ENCODE data around the gene SDHAF4.

The SDHAF4 gene

DNA sequence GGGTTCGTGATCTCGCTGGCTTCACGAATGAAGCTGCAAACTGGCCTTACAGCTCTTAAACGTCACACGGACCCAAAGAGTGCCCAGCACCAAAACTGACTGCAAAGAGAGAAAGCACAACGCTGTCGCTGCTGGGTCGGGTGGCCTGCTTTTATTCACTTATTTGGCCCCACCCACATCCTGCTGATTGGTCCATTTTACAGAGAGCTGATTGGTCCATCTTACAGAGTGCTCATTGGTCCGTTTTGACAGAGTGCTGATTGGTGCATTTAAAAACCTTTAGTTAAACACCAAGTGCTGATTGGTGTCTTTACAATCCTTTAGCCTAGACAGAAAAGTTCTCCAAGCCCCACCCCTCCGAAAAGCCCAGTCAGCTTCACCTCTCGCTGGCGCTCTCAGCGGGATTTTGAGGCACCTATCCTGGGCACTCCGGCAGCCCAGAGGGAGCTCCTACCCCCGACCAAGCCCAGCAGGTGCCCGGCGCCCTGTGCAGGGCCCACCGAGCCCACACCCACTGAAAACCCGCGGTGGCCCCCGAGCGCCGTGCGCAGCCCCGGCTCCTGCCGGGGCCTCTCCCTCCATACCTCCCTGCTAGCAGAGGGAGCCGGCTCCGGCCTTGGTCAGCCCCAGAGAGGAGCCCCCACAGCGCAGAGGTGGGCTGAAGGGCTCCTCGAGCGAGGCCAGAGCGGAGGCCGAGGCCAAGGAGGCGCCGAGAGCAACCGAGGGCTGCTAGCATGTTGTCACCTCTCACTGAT, 60.9 kb downstream of the SDHAF4 start:
- H3K27ac ChIP-seq (ENCODE audit: low read length), result no peak overlapping the region
- no peaks in the 10 kb centered on the region for H3K4me1 ChIP-seq (ENCODE audit: control insufficient read depth in 1 of 2, insufficient read depth in 2 of 2, low read length in 2 of 2)
- no peaks in the 10 kb centered on the region for H3K27me3 ChIP-seq (ENCODE audit: low read depth, low read length)
- H3K9me3 ChIP-seq (ENCODE audit: control insufficient read depth in 1 of 2, low read length in 2 of 2), result no peaks in the 10 kb centered on the region
- H3K4me3 ChIP-seq (ENCODE audit: low read depth in 1 of 2, low read length in 2 of 2), result no peak overlapping the region
- no peaks in the 10 kb centered on the region for H3K36me3 ChIP-seq (ENCODE audit: control insufficient read depth in 1 of 2, insufficient read depth in 2 of 2, low read length in 2 of 2)

DNA sequence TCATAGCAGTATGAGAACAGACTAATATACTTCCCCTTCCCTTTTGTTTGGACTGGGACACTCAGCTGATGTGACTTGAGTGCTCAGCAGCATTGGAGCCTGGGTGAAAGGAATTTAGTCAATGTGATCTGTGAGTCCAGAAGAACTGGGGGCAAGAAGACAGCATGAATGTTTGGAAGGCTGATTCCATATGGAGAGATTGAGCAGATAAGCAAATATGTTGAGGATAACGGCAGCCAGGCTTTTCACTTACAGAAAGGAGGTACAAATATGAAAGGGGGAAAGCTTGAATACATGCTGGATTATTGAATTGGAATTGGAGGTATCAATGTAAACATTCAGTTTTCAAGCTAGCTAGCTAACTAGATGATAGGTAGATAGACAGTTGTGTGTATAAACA, 63.2 kb downstream of the SDHAF4 start:
- H3K27ac ChIP-seq (ENCODE audit: low read length), result no peak overlapping the region
- no peaks in the 10 kb centered on the region for H3K4me1 ChIP-seq (ENCODE audit: control insufficient read depth in 1 of 2, insufficient read depth in 2 of 2, low read length in 2 of 2)
- no peaks in the 10 kb centered on the region for H3K9me3 ChIP-seq (ENCODE audit: control insufficient read depth in 1 of 2, low read length in 2 of 2)
- no peaks in the 10 kb centered on the region for H3K27me3 ChIP-seq (ENCODE audit: low read depth, low read length)
- H3K4me3 ChIP-seq (ENCODE audit: low read depth in 1 of 2, low read length in 2 of 2), result no peak overlapping the region
- no peaks in the 10 kb centered on the region for H3K36me3 ChIP-seq (ENCODE audit: control insufficient read depth in 1 of 2, insufficient read depth in 2 of 2, low read length in 2 of 2)

DNA sequence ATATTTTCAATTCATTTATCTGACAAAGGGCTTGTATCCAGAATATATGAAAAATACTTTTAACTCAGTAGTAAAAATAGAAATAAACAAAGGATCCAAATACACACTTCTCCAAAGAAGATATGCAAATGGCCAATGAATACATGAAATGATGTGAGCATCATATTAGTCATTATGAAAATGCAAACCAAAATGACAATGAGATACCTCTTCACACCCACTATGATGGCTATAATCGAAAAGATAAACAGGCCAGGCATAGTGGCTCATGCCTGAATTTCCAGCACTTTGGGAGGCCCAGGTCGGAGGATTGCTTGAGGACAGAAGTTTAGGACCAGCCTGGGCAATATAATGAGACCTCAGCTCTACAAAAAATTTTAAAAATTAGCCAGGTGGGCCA, 67.1 kb downstream of the SDHAF4 start:
- Histone ChIP-seq H3K4me3 (ENCODE audit: low read depth in 1 of 2, low read length in 2 of 2) (no peak overlapping the region), H3K36me3 (ENCODE audit: control insufficient read depth in 1 of 2, insufficient read depth in 2 of 2, low read length in 2 of 2) (no peaks in the 10 kb centered on the region), H3K4me1 (ENCODE audit: control insufficient read depth in 1 of 2, insufficient read depth in 2 of 2, low read length in 2 of 2) (no peaks in the 10 kb centered on the region), H3K9me3 (ENCODE audit: control insufficient read depth in 1 of 2, low read length in 2 of 2) (no peaks in the 10 kb centered on the region), H3K27ac (ENCODE audit: low read length) (no peak overlapping the region), H3K27me3 (ENCODE audit: low read depth, low read length) (no peaks in the 10 kb centered on the region)

DNA sequence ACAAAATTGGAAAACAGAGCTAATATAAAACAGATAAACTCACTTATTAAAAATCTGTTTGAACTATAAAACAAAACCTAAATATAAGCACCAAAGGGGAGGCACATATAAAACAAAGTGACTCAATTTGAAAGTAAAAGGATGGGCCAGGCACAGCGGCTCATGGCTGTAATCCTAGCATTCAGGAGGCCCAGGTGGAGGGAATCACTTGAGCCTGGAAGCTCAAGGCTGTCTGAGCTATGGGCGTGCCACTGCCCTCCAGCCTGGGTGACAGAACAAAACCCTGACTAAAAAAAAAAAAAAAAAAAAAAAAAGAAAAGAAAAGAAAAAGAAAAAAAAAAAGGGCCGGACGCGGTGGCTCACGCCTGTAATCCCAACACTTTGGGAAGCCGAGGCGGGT, 69.9 kb downstream of the SDHAF4 start:
- no peaks in the 10 kb centered on the region for H3K9me3 ChIP-seq (ENCODE audit: control insufficient read depth in 1 of 2, low read length in 2 of 2)
- no peaks in the 10 kb centered on the region for H3K4me1 ChIP-seq (ENCODE audit: control insufficient read depth in 1 of 2, insufficient read depth in 2 of 2, low read length in 2 of 2)
- H3K27me3 ChIP-seq (ENCODE audit: low read depth, low read length), result no peaks in the 10 kb centered on the region
- no peak overlapping the region for H3K27ac ChIP-seq (ENCODE audit: low read length)
- no peaks in the 10 kb centered on the region for H3K36me3 ChIP-seq (ENCODE audit: control insufficient read depth in 1 of 2, insufficient read depth in 2 of 2, low read length in 2 of 2)
- no peak overlapping the region for H3K4me3 ChIP-seq (ENCODE audit: low read depth in 1 of 2, low read length in 2 of 2)

DNA sequence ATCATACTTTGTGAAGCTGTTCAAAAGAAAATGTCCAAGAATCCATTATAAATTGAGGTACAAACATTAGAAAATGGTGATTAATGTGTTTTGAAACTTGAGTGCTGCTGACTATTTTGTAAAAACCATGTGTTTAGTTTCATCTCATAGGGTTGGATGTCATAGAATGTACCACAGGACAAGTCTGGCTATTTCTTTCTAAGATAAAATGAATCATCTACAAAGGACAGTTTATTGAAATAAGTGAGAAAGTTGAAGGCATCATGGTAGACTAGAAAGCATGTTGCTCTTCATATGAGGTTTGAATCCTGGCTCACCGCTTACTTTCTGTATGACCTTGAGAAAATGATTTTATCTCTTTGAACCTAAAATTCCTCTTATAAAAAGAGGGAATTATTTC, 71.7 kb downstream of the SDHAF4 start:
- Histone ChIP-seq H3K9me3 (ENCODE audit: control insufficient read depth in 1 of 2, low read length in 2 of 2) (no peaks in the 10 kb centered on the region), H3K27ac (ENCODE audit: low read length) (no peak overlapping the region), H3K36me3 (ENCODE audit: control insufficient read depth in 1 of 2, insufficient read depth in 2 of 2, low read length in 2 of 2) (no peaks in the 10 kb centered on the region), H3K4me3 (ENCODE audit: low read depth in 1 of 2, low read length in 2 of 2) (no peak overlapping the region), H3K4me1 (ENCODE audit: control insufficient read depth in 1 of 2, insufficient read depth in 2 of 2, low read length in 2 of 2) (no peaks in the 10 kb centered on the region), H3K27me3 (ENCODE audit: low read depth, low read length) (no peaks in the 10 kb centered on the region)
